ENCODE data around the gene SIK3.

The SIK3 gene

GRCh38 chr11:117002639-117003299 is 95.5 kb downstream of the SIK3 start:
- TF ChIP-seq REST (IDR thresholded peaks at IDR 0.05; ENCODE audit: insufficient read depth in 1 of 2, low read depth in 2 of 2, low read length in 2 of 2) (no peak), TAF1 (IDR thresholded peaks at IDR 0.05; ENCODE audit: borderline replicate concordance, insufficient read depth, low read length) (no peak), POLR2AphosphoS5 (IDR thresholded peaks at IDR 0.05; ENCODE audit: low read depth, low read length) (no peak), SIN3A (IDR thresholded peaks at IDR 0.05; ENCODE audit: borderline replicate concordance, insufficient read depth, low read length) (no peak), FOXP2 (optimal IDR thresholded peaks at IDR 0.05; ENCODE audit: borderline replicate concordance, extremely low read depth, extremely low read length, insufficient read depth) (no peak)

- TF ChIP-seq SIN3A (IDR thresholded peaks at IDR 0.05; ENCODE audit: borderline replicate concordance, insufficient read depth, low read length) (no peak), FOXP2 (optimal IDR thresholded peaks at IDR 0.05; ENCODE audit: borderline replicate concordance, extremely low read depth, extremely low read length, insufficient read depth) (no peak), TAF1 (IDR thresholded peaks at IDR 0.05; ENCODE audit: borderline replicate concordance, insufficient read depth, low read length) (no peak)
These were observed 98.1 kb downstream of the SIK3 start for GRCh38 chr11:117000014-117000737.

- no peak for TF ChIP-seq REST (IDR thresholded peaks at IDR 0.05; ENCODE audit: insufficient read depth in 1 of 2, low read depth in 2 of 2, low read length in 2 of 2)
- TF ChIP-seq FOXP2 (optimal IDR thresholded peaks at IDR 0.05; ENCODE audit: borderline replicate concordance, extremely low read depth, extremely low read length, insufficient read depth), result no peak
- no peak for TF ChIP-seq TAF1 (IDR thresholded peaks at IDR 0.05; ENCODE audit: borderline replicate concordance, insufficient read depth, low read length)
- TF ChIP-seq POLR2AphosphoS5 (IDR thresholded peaks at IDR 0.05; ENCODE audit: low read depth, low read length), result no peak
- TF ChIP-seq SIN3A (IDR thresholded peaks at IDR 0.05; ENCODE audit: borderline replicate concordance, insufficient read depth, low read length), result no peak
These were observed 101.2 kb downstream of the SIK3 start for GRCh38 chr11:116997071-116997470.

- no peak for TF ChIP-seq FOXP2 (optimal IDR thresholded peaks at IDR 0.05; ENCODE audit: borderline replicate concordance, extremely low read depth, extremely low read length, insufficient read depth)
These were observed 104.0 kb downstream of the SIK3 start for GRCh38 chr11:116994195-116994594.

DNA sequence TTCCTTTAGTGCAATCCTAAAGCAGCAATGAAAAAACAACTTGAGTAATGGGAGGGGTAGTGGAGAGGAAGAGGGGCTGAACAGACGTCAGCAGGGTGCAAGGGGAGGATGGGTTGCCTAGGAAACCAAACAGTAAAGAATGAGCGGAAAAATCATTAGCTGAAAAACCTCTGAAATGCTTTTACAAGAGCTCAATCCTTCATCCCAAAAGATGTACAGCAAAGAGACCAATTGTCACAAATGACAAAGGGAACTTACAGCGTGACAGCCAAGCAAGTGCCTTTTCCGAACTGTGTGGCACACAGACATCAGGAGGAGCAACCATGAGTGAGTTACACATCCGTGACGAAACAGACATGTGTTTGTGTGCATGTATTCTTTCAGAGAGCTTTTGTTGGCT is 104.6 kb downstream of the SIK3 start:
- TF ChIP-seq FOXP2 (optimal IDR thresholded peaks at IDR 0.05; ENCODE audit: borderline replicate concordance, extremely low read depth, extremely low read length, insufficient read depth) (no peak), SIN3A (IDR thresholded peaks at IDR 0.05; ENCODE audit: borderline replicate concordance, insufficient read depth, low read length) (no peak), POLR2AphosphoS5 (IDR thresholded peaks at IDR 0.05; ENCODE audit: low read depth, low read length) (no peak), TAF1 (IDR thresholded peaks at IDR 0.05; ENCODE audit: borderline replicate concordance, insufficient read depth, low read length) (no peak), REST (IDR thresholded peaks at IDR 0.05; ENCODE audit: insufficient read depth in 1 of 2, low read depth in 2 of 2, low read length in 2 of 2) (no peak)

DNA sequence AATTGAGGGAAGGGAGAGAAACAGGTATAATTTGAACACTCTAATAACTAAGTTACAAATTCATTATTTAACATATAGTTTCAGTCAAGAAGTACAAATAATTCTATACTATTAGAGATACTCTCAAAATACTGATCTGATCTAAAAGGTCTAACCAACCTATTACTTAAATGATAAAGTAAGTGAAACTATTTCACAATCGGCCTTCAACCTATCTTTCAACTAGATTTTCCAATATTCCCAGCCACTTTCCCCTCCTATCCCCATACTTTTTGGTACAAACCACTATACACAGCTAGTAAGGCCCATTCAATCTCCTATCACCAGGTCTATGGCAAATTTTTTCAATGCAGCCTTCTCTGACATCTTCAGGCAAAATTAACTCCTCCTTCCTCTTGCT is 106.7 kb downstream of the SIK3 start:
- TF ChIP-seq REST (IDR thresholded peaks at IDR 0.05; ENCODE audit: insufficient read depth in 1 of 2, low read depth in 2 of 2, low read length in 2 of 2) (no peak), POLR2AphosphoS5 (IDR thresholded peaks at IDR 0.05; ENCODE audit: low read depth, low read length) (no peak), SIN3A (IDR thresholded peaks at IDR 0.05; ENCODE audit: borderline replicate concordance, insufficient read depth, low read length) (no peak), TAF1 (IDR thresholded peaks at IDR 0.05; ENCODE audit: borderline replicate concordance, insufficient read depth, low read length) (no peak), FOXP2 (optimal IDR thresholded peaks at IDR 0.05; ENCODE audit: borderline replicate concordance, extremely low read depth, extremely low read length, insufficient read depth) (no peak)
